Mammary epithelial cell (primary cell): Measurements from ENCODE around the gene TUB.

ENCODE experiments used
- CTCF ChIP-seq, 2 donors: IDR thresholded peaks in 1 of 2; conservative IDR thresholded peaks in 1 of 2; 2 replicates each; pipeline ENCODE4 v1.5.1; 2011 to 2012; ENCODE audit warnings: inconsistent platforms in 2 of 2, low read length in 2 of 2, mild to moderate bottlenecking in 2 of 2, control low read depth in 1 of 2, low read depth in 1 of 2; ENCODE audit not compliant: insufficient read depth in 1 of 2; ENCODE audit errors: extremely low read depth in 1 of 2
- EZH2 ChIP-seq: IDR thresholded peaks from 2 replicates; pipeline ENCODE4 v1.6.1; 2012; ENCODE audit warnings: low read length, inconsistent platforms, borderline replicate concordance

GRCh38 chr11:8034604-8035190 lies 46.3 kb upstream of the TUB start:
- TF ChIP-seq CTCF (conservative IDR thresholded peaks at IDR 0.05 in 1 of 2, IDR thresholded peaks at IDR 0.05 in 1 of 2; ENCODE audit: extremely low read depth in 1 of 2, insufficient read depth in 1 of 2, low read depth in 1 of 2, low read length in 2 of 2) (no peak), EZH2 (no peak)
